ENCODE results near the gene NAT10. TPM values are rescaled to one million over a fixed set of nuclear protein-coding genes. Genes with fewer than 3 reads are reported as not detected.

The NAT10 gene
- total and polyA plus RNA-seq, 4 donors = 24.2 to 41.1 (median 27.7) TPM

DNA sequence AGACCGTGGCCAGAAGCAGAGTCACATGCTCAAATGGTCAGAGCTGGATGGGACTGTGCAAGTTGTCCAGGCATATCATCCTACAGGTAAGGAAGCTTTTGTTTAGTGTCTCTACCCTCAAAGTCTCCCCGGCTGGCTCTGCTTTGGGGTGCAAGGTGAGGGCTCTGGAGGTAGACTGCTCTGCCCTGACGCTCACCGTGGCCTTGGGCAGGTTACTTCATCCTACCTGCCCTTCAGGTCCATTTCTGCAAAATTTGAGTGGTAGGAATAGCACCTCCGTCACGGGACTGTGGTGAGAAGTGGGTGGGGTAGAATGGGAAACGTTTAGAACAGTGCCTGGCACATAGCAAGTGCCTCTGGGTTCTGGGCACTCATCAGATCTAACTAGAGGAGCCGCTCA lies 42.2 kb downstream of the NAT10 start:
- DNase-seq = no peak
- H3K36me3 ChIP-seq (ENCODE audit: control insufficient read depth in 4 of 4, insufficient read depth in 4 of 4, low read length in 4 of 4) = peaks cover 25 to 66% (median 36%) of the 10 kb centered on the region in 4 donors
- H3K4me1 ChIP-seq (ENCODE audit: control insufficient read depth in 5 of 5, insufficient read depth in 5 of 5, low read length in 5 of 5) = peaks cover 0 to 2% (median 0%) of the 10 kb centered on the region in 5 donors
- no peak for ATAC-seq (ENCODE audit: insufficient read depth, low FRiP score)
- peaks cover 0 to 1% (median 0%) of the 10 kb centered on the region in 4 donors for H3K9me3 ChIP-seq (ENCODE audit: control insufficient read depth in 4 of 4, insufficient read depth in 3 of 4, low read length in 3 of 4)
- H3K27ac ChIP-seq (ENCODE audit: low read depth in 1 of 2, low read length in 1 of 2) = no peak overlapping the region
- 86 to 89% methylated on average over 8 of the region's 8 CpGs for WGBS, 2 donors
- no peak overlapping the region for H3K9ac ChIP-seq (ENCODE audit: insufficient read depth in 1 of 2, low read length in 2 of 2)
- H3K27me3 ChIP-seq (ENCODE audit: control insufficient read depth in 3 of 3, insufficient read depth in 3 of 3, low read length in 2 of 3) = no peaks in the 10 kb centered on the region
- no peak for TF ChIP-seq CTCF (IDR thresholded peaks at IDR 0.05; ENCODE audit: control extremely low read depth, extremely low read depth)
- H3K4me3 ChIP-seq = no peak overlapping the region

DNA sequence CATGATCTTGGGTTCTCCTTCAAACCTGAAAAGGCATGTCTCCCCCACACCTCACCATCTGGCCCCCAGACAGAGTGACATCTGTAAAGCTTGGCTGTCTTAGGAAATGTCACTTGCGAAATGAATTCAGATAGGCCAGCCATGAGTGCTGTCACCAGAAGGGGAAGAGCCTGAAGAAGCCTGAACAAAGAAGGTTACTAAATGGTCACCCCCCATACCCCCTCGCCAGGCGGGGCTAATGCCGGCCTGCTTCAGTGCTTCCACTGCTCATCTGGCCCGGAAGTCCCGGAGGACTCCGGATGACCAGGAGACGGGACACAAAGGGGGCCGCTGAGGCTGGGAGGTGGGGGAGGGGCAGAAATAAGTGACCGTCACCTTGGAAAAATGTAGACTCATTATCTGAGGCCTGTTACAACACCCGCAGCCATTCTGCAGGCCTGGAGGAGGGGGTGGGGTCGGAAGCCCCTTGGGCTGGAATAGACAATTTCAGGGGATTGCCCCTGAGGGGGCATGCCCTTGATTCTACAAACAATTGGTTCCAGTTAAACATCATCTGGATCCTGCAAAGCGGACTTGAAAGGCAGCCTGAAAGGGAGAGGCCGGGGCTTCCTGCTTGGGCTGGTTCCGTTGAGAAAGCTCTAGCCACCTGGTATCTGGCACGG lies 43.2 kb downstream of the NAT10 start:
- ATAC-seq (ENCODE audit: insufficient read depth, low FRiP score) (no peak), DNase-seq (no peak)
- TF ChIP-seq CTCF (IDR thresholded peaks at IDR 0.05; ENCODE audit: control extremely low read depth, extremely low read depth) = no peak
- Histone ChIP-seq H3K4me1 (ENCODE audit: control insufficient read depth in 5 of 5, insufficient read depth in 5 of 5, low read length in 5 of 5) (peaks cover 0 to 2% (median 0%) of the 10 kb centered on the region in 5 donors), H3K36me3 (ENCODE audit: control insufficient read depth in 4 of 4, insufficient read depth in 4 of 4, low read length in 4 of 4) (peaks cover 19 to 61% (median 31%) of the 10 kb centered on the region in 4 donors), H3K27me3 (ENCODE audit: control insufficient read depth in 3 of 3, insufficient read depth in 3 of 3, low read length in 2 of 3) (no peaks in the 10 kb centered on the region), H3K9me3 (ENCODE audit: control insufficient read depth in 4 of 4, insufficient read depth in 3 of 4, low read length in 3 of 4) (peaks cover 0 to 1% (median 0%) of the 10 kb centered on the region in 4 donors), H3K9ac (ENCODE audit: insufficient read depth in 1 of 2, low read length in 2 of 2) (no peak overlapping the region), H3K4me3 (no peak overlapping the region), H3K27ac (ENCODE audit: low read depth in 1 of 2, low read length in 1 of 2) (no peak overlapping the region)
- WGBS, 2 donors = 48 to 80% methylated on average over 16 of the region's 16 CpGs

DNA sequence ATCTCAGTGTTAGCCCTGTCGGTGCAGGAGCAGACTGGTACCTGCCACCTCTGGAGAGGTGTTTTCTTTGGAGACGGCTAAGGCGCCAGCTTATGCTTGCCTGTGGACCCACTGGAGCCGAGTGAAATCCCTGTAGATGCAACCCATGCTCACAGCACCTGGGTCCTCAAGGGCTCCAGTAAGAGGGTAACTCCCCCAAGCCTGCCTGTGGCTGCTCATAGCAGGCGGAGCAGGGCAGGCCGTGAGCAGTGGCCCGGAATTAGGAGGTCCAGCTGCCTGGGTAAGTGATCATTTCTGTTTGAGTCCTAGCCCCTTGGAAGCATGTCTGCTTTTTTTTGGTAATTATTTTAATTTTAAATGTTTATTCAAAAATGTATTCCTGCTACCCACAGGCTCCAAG lies 43.8 kb downstream of the NAT10 start:
- Histone ChIP-seq H3K4me1 (ENCODE audit: control insufficient read depth in 5 of 5, insufficient read depth in 5 of 5, low read length in 5 of 5) (peaks cover 0 to 2% (median 0%) of the 10 kb centered on the region in 5 donors), H3K9me3 (ENCODE audit: control insufficient read depth in 4 of 4, insufficient read depth in 3 of 4, low read length in 3 of 4) (peaks cover 0 to 1% (median 0%) of the 10 kb centered on the region in 4 donors), H3K36me3 (ENCODE audit: control insufficient read depth in 4 of 4, insufficient read depth in 4 of 4, low read length in 4 of 4) (peaks cover 19 to 59% (median 28%) of the 10 kb centered on the region in 4 donors), H3K9ac (ENCODE audit: insufficient read depth in 1 of 2, low read length in 2 of 2) (no peak overlapping the region), H3K4me3 (no peak overlapping the region), H3K27ac (ENCODE audit: low read depth in 1 of 2, low read length in 1 of 2) (no peak overlapping the region), H3K27me3 (ENCODE audit: control insufficient read depth in 3 of 3, insufficient read depth in 3 of 3, low read length in 2 of 3) (no peaks in the 10 kb centered on the region)
- 91 to 93% methylated on average over 7 of the region's 7 CpGs for WGBS, 2 donors
- no peak for ATAC-seq (ENCODE audit: insufficient read depth, low FRiP score)
- DNase-seq = no peak
- no peak for TF ChIP-seq CTCF (IDR thresholded peaks at IDR 0.05; ENCODE audit: control extremely low read depth, extremely low read depth)
